ENCODE results near the gene SPEM2.

SPEM2 gene

GRCh38 chr17:7423679-7424078 lies 1.7 kb upstream of the SPEM2 start:
- H2AK5ac ChIP-seq (ENCODE audit: low read length, severe bottlenecking) = no peak overlapping the region

GRCh38 chr17:7425756-7426155 lies 340 bp downstream of the SPEM2 start:
- Histone ChIP-seq H2BK5ac (ENCODE audit: low read depth, low read length, poor library complexity, severe bottlenecking) (no peak overlapping the region), H3K4me1 (ENCODE audit: control insufficient read depth, insufficient read depth, low read depth, low read length) (no peaks in the 10 kb centered on the region), H3K4me2 (ENCODE audit: low read length, poor library complexity, severe bottlenecking) (no peak overlapping the region), H3K9ac (ENCODE audit: low read length) (no peak overlapping the region), H2AFZ (ENCODE audit: low read depth, low read length) (no peak overlapping the region), H3K9me3 (ENCODE audit: control insufficient read depth, low read length) (no peaks in the 10 kb centered on the region), H3K79me1 (replicated peaks; ENCODE audit: low read length, poor library complexity, severe bottlenecking) (no peaks in the 10 kb centered on the region), H2BK120ac (ENCODE audit: low read depth, low read length) (no peak overlapping the region), H3K4ac (ENCODE audit: low read depth in 1 of 2, low read length in 2 of 2) (no peak overlapping the region), H3K27ac (ENCODE audit: low read length, poor library complexity, severe bottlenecking) (no peak overlapping the region), H3K14ac (ENCODE audit: low read length in 2 of 2) (peak overlapping the region in 1 of 2 experiments; percentile 37), H3K36me3 (ENCODE audit: control insufficient read depth in 1 of 2, insufficient read depth in 2 of 2, low read depth in 1 of 2, low read length in 2 of 2) (no peaks in the 10 kb centered on the region), H3K18ac (ENCODE audit: low read depth in 1 of 2, low read length in 2 of 2) (no peak overlapping the region), H3K23ac (ENCODE audit: low read length in 2 of 2) (peak overlapping the region in 1 of 2 experiments; percentile 26), H4K91ac (ENCODE audit: low read length) (no peak overlapping the region), H2BK12ac (ENCODE audit: low read length in 2 of 2) (no peak overlapping the region), H2AK5ac (ENCODE audit: low read length, severe bottlenecking) (no peak overlapping the region), H2BK15ac (ENCODE audit: low read depth, poor library complexity, severe bottlenecking) (no peak overlapping the region), H4K8ac (ENCODE audit: low read length) (no peak overlapping the region), H3K4me3 (ENCODE audit: insufficient read depth in 1 of 2, low read depth in 1 of 2, low read length in 2 of 2) (no peak overlapping the region), H3K27me3 (ENCODE audit: control insufficient read depth in 1 of 2, insufficient read depth in 1 of 2, low read length in 2 of 2) (peaks cover 0 to 8% of the 10 kb centered on the region in 2 experiments)
- no peak for DNase-seq
- WGBS = 86% methylated on average over 5 of the region's 8 CpGs

More at GRCh38 chr17:7423679-7424078, 1.7 kb upstream of the SPEM2 start:
- H2AFZ ChIP-seq (ENCODE audit: low read depth, low read length) = no peak overlapping the region
- DNase-seq = no peak
- H3K27me3 ChIP-seq (ENCODE audit: control insufficient read depth in 1 of 2, insufficient read depth in 1 of 2, low read length in 2 of 2) = peaks cover 0 to 8% of the 10 kb centered on the region in 2 experiments
- H3K79me1 ChIP-seq (replicated peaks; ENCODE audit: low read length, poor library complexity, severe bottlenecking) = no peaks in the 10 kb centered on the region
- no peak overlapping the region for H3K18ac ChIP-seq (ENCODE audit: low read depth in 1 of 2, low read length in 2 of 2)
- H2BK12ac ChIP-seq (ENCODE audit: low read length in 2 of 2) = no peak overlapping the region
- no peak overlapping the region for H3K4me3 ChIP-seq (ENCODE audit: insufficient read depth in 1 of 2, low read depth in 1 of 2, low read length in 2 of 2)
- peaks cover 0 to 4% of the 10 kb centered on the region in 2 experiments for H3K36me3 ChIP-seq (ENCODE audit: control insufficient read depth in 1 of 2, insufficient read depth in 2 of 2, low read depth in 1 of 2, low read length in 2 of 2)
- H4K91ac ChIP-seq (ENCODE audit: low read length) = no peak overlapping the region
- H3K4me1 ChIP-seq (ENCODE audit: control insufficient read depth, insufficient read depth, low read depth, low read length) = no peaks in the 10 kb centered on the region
- H3K4me2 ChIP-seq (ENCODE audit: low read length, poor library complexity, severe bottlenecking) = no peak overlapping the region
- no peak overlapping the region for H3K27ac ChIP-seq (ENCODE audit: low read length, poor library complexity, severe bottlenecking)
- no peaks in the 10 kb centered on the region for H3K9me3 ChIP-seq (ENCODE audit: control insufficient read depth, low read length)
- no peak overlapping the region for H3K9ac ChIP-seq (ENCODE audit: low read length)
- H2BK5ac ChIP-seq (ENCODE audit: low read depth, low read length, poor library complexity, severe bottlenecking) = no peak overlapping the region
- no peak overlapping the region for H3K14ac ChIP-seq (ENCODE audit: low read length in 2 of 2)
- WGBS = 90% methylated on average over 4 of the region's 4 CpGs
- no peak overlapping the region for H2BK15ac ChIP-seq (ENCODE audit: low read depth, poor library complexity, severe bottlenecking)
- H2BK120ac ChIP-seq (ENCODE audit: low read depth, low read length) = no peak overlapping the region
- no peak overlapping the region for H3K4ac ChIP-seq (ENCODE audit: low read depth in 1 of 2, low read length in 2 of 2)
- H3K23ac ChIP-seq (ENCODE audit: low read length in 2 of 2) = no peak overlapping the region
- no peak overlapping the region for H4K8ac ChIP-seq (ENCODE audit: low read length)

- no peak overlapping the region for H2AFZ ChIP-seq (ENCODE audit: low read depth, low read length)
- H3K9ac ChIP-seq (ENCODE audit: low read length) = no peak overlapping the region
- H3K36me3 ChIP-seq (ENCODE audit: control insufficient read depth in 1 of 2, insufficient read depth in 2 of 2, low read depth in 1 of 2, low read length in 2 of 2) = no peaks in the 10 kb centered on the region
- no peak overlapping the region for H3K23ac ChIP-seq (ENCODE audit: low read length in 2 of 2)
- H2BK12ac ChIP-seq (ENCODE audit: low read length in 2 of 2) = no peak overlapping the region
- H3K4ac ChIP-seq (ENCODE audit: low read depth in 1 of 2, low read length in 2 of 2) = no peak overlapping the region
- no peaks in the 10 kb centered on the region for H3K4me1 ChIP-seq (ENCODE audit: control insufficient read depth, insufficient read depth, low read depth, low read length)
- H2BK5ac ChIP-seq (ENCODE audit: low read depth, low read length, poor library complexity, severe bottlenecking) = no peak overlapping the region
- H3K18ac ChIP-seq (ENCODE audit: low read depth in 1 of 2, low read length in 2 of 2) = no peak overlapping the region
- 95% methylated on average over 33 of the region's 33 CpGs for WGBS
- H3K4me2 ChIP-seq (ENCODE audit: low read length, poor library complexity, severe bottlenecking) = no peak overlapping the region
- H2BK15ac ChIP-seq (ENCODE audit: low read depth, poor library complexity, severe bottlenecking) = no peak overlapping the region
- H4K91ac ChIP-seq (ENCODE audit: low read length) = no peak overlapping the region
- no peak overlapping the region for H3K14ac ChIP-seq (ENCODE audit: low read length in 2 of 2)
- DNase-seq = no peak
- no peak overlapping the region for H2BK120ac ChIP-seq (ENCODE audit: low read depth, low read length)
- no peak overlapping the region for H2AK5ac ChIP-seq (ENCODE audit: low read length, severe bottlenecking)
- peaks cover 0 to 8% of the 10 kb centered on the region in 2 experiments for H3K27me3 ChIP-seq (ENCODE audit: control insufficient read depth in 1 of 2, insufficient read depth in 1 of 2, low read length in 2 of 2)
- no peaks in the 10 kb centered on the region for H3K79me1 ChIP-seq (replicated peaks; ENCODE audit: low read length, poor library complexity, severe bottlenecking)
- no peak overlapping the region for H4K8ac ChIP-seq (ENCODE audit: low read length)
- H3K9me3 ChIP-seq (ENCODE audit: control insufficient read depth, low read length) = no peaks in the 10 kb centered on the region
- H3K4me3 ChIP-seq (ENCODE audit: insufficient read depth in 1 of 2, low read depth in 1 of 2, low read length in 2 of 2) = no peak overlapping the region
- no peak overlapping the region for H3K27ac ChIP-seq (ENCODE audit: low read length, poor library complexity, severe bottlenecking)
Observed at GRCh38 chr17:7426203-7426863, 917 bp downstream of the SPEM2 start.

GRCh38 chr17:7426896-7427489 lies 1.6 kb downstream of the SPEM2 start:
- Histone ChIP-seq H3K9ac (ENCODE audit: low read length) (no peak overlapping the region), H3K14ac (ENCODE audit: low read length in 2 of 2) (no peak overlapping the region), H2BK12ac (ENCODE audit: low read length in 2 of 2) (no peak overlapping the region), H3K27me3 (ENCODE audit: control insufficient read depth in 1 of 2, insufficient read depth in 1 of 2, low read length in 2 of 2) (peaks cover 0 to 8% of the 10 kb centered on the region in 2 experiments), H3K4me1 (ENCODE audit: control insufficient read depth, insufficient read depth, low read depth, low read length) (no peaks in the 10 kb centered on the region), H2BK5ac (ENCODE audit: low read depth, low read length, poor library complexity, severe bottlenecking) (no peak overlapping the region), H2BK15ac (ENCODE audit: low read depth, poor library complexity, severe bottlenecking) (no peak overlapping the region), H4K91ac (ENCODE audit: low read length) (no peak overlapping the region), H3K9me3 (ENCODE audit: control insufficient read depth, low read length) (no peaks in the 10 kb centered on the region), H3K4me3 (ENCODE audit: insufficient read depth in 1 of 2, low read depth in 1 of 2, low read length in 2 of 2) (no peak overlapping the region), H3K36me3 (ENCODE audit: control insufficient read depth in 1 of 2, insufficient read depth in 2 of 2, low read depth in 1 of 2, low read length in 2 of 2) (no peaks in the 10 kb centered on the region), H2AK5ac (ENCODE audit: low read length, severe bottlenecking) (no peak overlapping the region), H3K4me2 (ENCODE audit: low read length, poor library complexity, severe bottlenecking) (no peak overlapping the region), H3K18ac (ENCODE audit: low read depth in 1 of 2, low read length in 2 of 2) (no peak overlapping the region), H2AFZ (ENCODE audit: low read depth, low read length) (no peak overlapping the region), H2BK120ac (ENCODE audit: low read depth, low read length) (no peak overlapping the region), H3K23ac (ENCODE audit: low read length in 2 of 2) (no peak overlapping the region), H3K4ac (ENCODE audit: low read depth in 1 of 2, low read length in 2 of 2) (no peak overlapping the region), H3K27ac (ENCODE audit: low read length, poor library complexity, severe bottlenecking) (no peak overlapping the region), H3K79me1 (replicated peaks; ENCODE audit: low read length, poor library complexity, severe bottlenecking) (no peaks in the 10 kb centered on the region), H4K8ac (ENCODE audit: low read length) (no peak overlapping the region)
- WGBS = 93% methylated on average over 29 of the region's 29 CpGs
- DNase-seq = no peak
